Daoy (cell line): Measurements from ENCODE around the gene NTSR2. TPM values are rescaled to one million over a fixed set of nuclear protein-coding genes. Genes with fewer than 3 reads are reported as not detected.

Experiments
- DNase-seq: peaks from one replicate; pipeline ENCODE4 v3.0.0-alpha.2; 2015; ENCODE audit warnings: low read depth
- total RNA-seq: library from RNA; depleted of rRNA; stranded (reverse); fragments of >200 nt; shearing (Covaris generic); gene quantifications from 2 replicates; pipeline ENCODE4 v1.2.3, GENCODE V29; 2014

Gene NTSR2
- total RNA-seq, 1 experiment from 2014 or later: not detected

DNA sequence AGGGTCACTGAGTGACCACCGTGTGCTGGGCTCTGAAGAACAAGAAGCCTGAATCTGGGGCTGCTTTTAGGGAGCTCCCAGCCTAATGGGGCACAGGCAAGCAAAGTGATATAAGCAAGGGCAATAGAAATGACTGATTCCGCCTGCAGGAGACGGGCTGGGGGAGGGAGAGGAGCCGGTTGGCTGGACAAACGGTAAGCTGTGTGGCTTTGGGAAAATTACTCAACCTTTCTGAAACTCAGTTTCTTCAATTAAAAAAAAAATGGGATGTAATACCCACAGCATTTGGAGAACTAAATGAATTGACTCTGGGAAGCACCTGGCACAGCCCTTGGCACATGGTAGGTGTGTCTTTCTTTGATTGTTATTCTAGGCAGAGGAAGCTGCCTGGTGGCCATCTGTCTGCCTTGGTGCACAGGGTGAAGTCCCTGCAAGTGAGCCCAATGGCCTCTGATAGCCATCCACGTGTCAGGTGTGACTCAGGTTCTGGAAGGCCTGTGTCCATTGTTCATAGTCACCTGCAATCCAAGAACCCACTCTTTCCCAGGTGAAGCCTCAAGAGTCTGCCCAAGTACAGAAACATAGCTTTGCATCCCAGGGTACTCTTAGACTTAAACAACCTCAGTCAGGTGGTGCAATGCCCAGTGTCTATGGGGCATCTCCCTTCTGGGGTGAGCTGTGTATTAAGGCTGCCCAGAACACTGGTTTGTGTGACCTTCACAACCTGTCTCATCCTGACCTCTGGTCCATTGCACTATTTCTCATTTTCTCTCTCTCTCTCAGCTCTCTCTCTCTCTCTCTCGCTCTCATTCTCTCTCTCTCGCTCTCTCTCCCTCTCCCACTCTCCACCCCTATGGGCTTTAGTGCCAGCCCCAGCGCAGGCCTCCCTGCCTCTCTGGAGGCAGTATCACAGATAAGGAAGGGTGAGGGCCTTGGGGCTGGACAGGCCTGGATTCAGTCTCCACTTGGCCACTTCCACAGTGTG lies 30.0 kb upstream of the NTSR2 start:
- no peak for DNase-seq

DNA sequence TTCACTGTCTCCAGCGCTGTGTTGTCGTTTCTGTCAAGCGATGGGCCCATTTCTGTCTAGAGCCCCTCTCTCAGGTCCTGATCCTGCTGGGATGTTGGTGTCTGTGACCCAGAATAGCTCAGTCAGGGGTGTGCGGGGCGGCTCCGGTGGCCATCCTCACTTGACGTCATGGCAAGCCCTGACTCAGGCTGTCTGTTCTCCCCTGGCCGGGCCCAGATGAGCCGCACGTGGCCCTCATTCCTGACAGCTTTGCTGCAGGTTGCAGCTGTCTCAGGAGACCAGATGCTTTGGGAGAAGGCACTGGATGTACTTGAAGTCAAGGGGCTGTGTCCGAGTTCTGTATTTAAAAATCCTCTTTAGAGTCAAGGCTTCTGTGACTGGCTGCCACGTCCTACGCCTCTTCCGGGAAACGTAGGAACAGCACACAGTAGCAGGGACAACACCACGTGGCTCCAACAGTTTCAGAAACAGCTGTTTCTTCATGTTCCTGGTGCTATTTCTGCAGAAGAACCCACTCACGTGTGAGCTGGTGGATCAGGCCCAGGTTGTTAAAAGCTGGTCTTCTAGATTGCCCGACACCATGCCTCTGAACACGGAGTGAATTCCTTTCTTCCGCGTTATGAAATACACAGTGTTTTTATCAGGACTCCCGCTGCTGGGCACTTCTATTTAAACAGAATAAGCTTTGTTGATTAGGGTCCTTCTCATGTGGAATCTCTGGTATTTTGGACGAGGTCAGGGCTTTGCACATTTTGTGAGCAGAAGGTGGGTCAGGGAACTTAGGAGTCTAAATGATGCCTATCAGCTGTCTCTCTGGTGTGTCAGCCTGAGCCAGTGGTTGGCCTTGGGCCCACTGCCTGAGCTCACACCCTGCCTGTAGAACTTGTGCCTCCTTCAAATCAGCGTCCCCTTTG lies 28.3 kb upstream of the NTSR2 start:
- peak; percentile 56 for DNase-seq

DNA sequence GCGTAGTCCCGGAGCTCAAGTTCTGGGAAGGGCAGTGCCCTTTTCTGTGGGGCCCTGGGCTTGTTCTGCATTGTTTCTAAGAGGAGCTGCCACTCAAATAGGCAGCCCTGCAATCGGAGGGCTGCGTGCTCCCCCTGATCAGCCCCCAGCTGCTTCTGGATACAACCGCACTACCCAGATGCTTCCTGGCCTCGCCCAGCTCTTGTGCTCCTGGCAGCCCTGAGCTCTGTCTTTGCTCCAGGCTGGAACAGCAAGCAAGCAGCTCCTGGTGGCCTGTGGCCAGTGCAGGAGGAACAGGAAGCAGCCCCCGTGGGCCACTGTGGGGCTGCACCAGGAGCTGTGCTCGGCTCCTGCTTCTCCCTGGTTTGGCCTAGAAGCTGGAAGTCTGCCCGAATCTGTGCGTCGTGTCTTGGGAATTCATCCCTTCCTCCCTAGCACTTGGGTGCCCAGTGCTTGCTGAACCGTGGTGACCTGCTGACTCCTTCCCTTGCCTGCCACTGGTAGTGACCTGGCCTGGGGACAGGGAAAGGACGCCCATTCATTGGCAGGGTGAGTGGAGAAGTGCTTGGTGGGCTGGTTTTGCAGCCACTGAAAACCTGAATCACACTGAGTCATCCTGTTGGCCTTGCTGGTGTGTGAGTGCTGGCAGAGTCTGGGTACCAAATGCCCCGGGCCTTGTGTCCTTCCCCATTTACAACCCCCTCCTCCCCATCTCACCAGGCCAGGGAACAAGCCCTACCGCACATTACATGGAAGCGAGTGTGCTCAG lies 27.3 kb upstream of the NTSR2 start:
- DNase-seq: peak; percentile 80

DNA sequence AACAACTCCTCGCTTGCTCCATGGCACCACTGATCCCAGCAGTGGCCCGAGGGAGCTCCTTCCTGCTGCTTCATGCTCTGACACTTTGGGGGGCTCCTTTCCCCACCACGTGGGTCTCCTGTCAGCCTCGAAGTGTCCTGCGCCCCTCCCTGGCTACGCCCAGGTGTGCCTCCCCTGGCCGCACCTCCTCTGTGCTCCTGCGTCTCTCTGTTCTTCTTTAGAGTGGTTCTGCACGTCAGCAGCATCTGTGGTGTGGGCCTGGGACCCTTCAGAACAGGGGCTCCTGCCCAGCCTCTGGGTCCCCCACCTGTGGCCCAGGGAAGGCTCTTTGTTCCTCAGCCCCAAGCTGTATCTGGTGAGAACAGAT lies 26.7 kb upstream of the NTSR2 start:
- no peak for DNase-seq

DNA sequence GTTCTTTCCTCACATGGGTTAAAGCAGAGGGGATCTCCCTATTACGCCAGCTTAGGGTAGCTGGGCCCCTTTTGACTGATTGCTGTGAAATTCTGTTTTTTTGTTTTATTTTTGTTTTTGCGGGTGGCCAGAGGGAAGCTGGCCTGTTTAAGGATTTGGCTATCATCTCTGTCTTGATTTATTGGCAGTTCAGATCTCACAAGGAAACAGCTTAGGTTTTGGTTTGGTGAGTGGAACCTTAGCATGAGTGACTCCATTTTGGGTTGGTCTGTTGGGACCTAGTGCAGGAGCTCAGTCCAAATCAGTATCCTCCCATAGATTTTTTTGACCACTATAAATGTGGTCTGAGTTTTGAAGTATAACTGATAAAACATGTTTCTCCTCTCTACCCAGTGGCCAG lies 25.6 kb upstream of the NTSR2 start:
- no peak for DNase-seq

DNA sequence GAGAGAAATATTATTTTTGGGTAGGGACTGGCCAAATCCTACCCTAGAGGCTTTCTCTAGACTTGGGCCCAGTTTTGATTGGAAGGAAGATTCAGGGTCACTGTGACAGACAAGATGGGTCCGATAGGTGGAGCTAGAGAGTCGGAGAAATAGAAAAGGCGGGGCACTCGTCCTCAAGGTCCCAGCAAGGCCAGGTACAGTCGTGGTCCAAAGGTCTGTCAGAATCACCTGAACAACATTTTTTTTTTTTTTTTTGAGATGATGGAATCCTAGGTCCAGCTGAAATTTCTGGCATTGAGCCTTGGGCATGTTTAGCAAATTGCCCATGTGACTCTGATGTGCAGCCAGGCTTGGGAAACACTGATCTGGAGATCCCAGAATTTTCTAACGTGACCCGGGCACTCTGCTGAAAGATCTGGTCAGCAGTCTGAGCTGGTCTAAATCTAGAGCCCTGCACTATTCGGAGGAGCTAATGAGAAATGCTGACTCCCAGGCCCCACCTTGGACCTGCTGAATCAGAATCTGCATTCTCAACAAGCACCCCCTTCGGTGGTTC lies 23.0 kb upstream of the NTSR2 start:
- peak; percentile 66 for DNase-seq

DNA sequence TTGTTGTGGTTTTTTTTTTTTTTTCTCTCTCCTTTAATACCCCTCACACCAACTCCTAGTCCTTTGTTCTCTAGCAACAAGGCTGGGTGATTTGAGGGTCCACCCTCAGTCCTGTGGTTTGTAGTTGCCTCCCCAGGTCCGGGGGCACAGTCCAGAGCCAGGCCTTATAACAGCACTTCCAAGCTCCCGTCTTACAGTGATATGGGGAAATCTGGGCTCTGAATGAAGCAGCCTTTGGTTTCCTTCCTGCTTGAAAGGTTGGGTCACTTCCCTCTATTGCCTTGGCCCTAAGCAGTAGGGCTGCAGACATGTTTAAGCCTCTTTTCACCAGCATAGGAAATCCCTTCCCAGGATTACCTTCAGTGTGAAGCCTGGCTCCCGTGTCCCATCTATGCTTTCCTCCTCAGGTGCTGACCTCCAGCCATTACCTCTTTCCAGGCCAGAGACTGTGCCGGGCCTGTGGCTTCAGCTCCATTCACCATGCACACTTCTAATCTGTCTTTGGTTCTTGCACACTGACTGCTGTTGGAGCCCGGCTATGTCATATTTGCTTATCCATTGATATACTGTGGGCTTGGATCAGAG lies 21.2 kb upstream of the NTSR2 start:
- no peak for DNase-seq

DNA sequence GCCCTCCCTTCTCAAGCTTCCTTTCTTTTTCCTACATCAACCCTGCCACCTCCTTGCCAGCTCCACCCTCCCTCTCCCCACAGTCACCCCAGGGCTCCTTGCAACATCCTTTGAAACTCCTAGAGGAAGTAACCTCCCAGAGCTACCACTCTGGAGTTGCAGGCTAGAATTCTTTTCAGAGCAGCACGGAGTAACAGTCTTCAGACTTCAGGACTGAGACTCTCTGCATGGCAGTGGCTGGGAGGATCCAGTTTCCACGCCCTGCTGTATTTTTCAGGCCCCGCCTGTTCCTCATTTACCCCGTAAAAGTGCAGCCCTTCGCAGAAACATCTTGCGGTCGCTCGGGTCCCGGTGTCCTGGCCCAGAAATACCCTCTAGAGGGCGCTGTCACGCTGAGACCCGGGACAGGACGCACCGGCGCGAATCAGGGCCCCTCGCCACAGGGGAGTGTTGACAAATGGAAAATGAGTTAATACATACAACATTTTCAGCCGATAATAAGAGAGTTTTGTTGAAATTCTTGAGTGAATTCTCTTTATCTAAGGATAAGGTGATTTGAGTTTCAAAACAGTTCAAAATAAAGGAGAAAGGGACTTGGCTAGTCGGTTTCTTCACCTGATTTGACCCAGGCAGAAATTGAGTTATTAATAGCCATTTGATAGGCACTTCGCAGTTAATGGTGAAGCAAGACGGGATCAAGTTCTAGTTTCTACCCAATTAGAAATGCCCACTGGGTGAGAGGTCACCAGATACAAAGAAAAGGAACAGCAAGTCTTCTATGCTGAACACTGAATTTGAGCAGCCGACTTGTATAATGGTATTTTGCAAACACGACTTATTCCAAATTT lies 18.5 kb upstream of the NTSR2 start:
- DNase-seq: peak; percentile 79

DNA sequence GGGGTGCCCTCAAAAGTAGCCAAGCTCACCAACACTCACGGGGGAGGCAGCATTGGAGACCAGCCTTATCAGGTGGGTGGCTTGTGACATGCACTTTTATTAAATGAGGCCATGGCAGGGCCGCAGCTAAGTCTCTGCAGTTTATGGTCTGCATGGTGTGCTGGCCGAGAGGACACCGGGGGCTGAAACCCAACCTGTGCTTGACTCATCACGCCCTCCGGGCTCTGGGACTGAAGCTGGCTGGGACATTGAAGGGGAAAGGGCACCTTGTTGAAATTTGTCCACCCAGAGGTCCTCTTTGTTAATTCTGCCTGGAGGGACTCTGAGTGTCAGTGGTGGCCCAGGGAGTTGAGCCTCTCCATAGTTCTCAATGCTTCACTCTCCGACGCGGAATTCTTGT lies 17.7 kb upstream of the NTSR2 start:
- DNase-seq: peak; percentile 27

DNA sequence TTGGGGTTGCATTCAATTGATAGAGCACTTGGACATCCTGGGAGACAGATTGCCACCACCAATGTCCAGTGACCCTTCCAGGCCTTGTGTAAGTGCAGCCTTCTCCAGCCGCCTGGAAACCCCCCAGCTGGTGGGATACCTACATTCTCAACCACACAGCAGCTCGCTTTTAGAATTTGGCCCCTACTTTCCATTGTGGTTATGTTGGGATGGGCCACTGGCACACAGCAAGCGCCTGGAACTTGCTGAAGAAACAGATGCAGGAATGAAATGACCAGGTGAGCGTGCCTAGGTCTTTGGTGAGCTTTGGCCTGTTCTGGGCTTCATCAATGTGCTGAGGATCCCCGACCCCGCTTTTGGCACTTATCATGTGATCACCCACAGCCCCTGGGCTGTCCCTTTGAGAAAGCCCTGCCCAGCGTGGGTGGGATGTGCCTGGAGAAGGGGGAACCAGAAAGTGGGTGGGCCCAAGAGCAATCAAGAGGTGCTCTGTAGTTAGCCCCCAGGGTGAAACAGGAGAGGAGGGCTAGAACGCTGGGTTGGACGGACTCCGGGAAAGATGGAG lies 16.0 kb upstream of the NTSR2 start:
- DNase-seq: no peak

DNA sequence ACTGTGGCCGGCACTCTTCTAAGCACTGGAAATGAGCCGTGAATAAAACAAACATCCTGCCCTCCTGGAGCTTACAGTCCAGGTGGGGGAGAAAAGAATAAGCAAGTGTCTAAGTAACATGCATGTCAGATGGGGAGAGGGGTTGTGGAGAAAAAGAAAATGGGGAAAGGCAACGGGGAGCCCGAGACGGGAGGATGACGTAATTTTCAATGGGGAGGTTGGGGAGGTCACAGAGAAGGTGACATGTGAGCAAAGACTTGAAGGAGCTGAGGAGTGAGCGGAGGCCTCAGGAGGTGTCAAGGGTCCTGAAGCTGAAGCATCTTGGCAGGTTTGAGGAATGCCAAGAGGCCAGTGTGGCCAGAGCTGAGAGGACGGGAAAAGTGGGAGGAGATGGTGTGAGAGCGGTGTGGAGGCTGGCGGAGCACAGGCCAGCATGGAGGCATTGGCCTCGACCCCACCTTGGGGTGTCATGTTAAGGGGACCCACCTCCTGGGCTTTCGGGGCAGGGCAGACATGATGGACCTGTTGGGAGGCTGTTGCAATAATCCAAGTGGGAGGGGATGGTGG lies 15.0 kb upstream of the NTSR2 start:
- no peak for DNase-seq

DNA sequence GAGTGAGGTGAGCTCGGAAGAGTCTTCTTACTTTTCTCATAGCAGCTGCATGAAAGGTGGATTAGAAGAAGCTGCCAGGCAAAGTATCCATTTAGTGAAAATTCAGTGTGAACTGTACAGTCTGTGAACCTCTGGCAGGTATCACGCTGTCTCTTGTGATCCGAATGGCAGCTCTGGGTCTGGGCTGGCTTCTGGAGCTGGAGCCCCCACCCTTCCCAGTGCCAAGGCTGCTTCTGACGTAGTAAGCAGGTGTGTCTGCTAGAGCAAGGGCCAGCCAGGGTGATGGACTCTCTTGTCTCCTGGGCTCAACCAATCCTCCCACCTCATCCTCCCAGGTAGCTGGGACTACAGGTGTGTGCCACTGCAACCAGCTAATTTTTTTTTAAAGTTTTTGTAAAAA lies 14.0 kb upstream of the NTSR2 start:
- no peak for DNase-seq

DNA sequence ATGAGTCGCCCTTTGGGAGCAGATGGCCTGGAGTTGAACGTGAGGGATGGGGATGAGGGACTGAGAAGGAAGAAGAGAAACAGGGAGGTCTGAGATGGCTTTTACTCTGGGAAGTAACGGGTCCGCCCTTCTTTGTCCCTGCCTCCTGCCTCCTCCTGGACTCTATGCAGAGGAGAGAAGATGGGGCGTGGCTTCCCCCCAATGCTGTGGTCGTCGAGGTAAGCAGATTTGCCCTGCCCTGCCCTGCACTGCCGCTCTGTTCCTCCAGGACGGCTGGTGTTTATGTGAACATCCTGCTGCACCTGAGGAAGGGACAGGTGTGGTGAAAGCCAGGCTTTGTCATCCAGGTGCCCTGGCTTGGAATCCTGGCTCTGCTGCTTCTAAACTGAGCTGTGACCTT lies 13.5 kb upstream of the NTSR2 start:
- DNase-seq: no peak

DNA sequence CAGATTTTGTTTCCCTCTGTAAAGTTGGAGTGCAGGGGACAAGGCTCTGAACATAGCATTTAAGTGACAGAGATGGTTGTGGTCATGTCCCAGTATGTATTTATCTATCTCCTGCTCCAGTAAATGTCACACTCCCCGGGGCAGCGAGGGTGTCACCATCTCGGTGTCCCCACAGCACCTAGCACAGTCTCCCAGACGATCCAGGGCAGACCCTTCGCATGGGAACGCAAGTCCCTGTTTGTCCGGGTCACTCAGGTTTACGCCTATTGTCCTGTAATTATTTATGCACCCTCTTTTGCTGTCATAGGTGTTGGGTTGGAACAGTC lies 12.6 kb upstream of the NTSR2 start:
- no peak for DNase-seq

DNA sequence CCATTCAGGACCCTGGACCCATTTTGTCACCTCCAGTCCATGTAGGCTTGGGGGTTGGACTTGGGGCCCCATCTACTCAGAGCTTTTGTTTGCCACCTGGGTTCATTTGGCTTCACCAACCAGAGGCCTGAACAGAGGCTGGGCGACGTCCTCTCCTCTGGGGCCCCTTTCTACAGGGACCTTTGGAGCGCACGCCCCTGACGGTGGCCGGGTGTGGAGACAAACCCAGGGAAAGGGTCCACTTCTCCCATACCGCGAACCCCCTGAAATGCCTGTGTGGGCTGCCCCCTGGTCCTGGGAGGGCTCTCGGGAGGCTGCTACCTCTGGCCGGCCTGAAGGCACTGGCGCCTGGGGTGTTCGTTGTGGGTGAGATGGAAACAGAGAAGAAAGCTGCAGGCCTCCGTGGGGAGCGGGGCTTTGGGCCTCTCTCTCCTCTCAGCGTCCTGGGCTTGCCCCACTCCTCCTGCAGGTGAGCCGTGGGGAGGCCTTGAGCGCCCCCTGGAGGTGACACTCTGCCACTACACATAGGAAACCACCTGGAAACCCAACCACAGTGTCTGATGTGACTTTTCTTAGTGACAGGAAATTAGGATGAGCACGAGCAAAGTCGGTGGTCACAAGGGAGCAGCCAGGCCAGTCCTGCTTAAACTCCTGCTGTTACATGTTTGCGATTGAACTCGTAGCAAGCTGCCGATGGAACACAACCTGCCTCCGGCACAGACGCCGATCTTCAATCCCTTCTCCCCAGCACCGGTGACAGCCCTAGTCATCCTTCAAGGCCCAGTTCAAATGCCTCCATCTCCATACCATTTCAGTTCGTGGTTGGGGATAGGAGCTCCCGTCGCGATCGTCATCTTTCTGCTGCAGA lies 12.0 kb upstream of the NTSR2 start:
- peak; percentile 49 for DNase-seq

DNA sequence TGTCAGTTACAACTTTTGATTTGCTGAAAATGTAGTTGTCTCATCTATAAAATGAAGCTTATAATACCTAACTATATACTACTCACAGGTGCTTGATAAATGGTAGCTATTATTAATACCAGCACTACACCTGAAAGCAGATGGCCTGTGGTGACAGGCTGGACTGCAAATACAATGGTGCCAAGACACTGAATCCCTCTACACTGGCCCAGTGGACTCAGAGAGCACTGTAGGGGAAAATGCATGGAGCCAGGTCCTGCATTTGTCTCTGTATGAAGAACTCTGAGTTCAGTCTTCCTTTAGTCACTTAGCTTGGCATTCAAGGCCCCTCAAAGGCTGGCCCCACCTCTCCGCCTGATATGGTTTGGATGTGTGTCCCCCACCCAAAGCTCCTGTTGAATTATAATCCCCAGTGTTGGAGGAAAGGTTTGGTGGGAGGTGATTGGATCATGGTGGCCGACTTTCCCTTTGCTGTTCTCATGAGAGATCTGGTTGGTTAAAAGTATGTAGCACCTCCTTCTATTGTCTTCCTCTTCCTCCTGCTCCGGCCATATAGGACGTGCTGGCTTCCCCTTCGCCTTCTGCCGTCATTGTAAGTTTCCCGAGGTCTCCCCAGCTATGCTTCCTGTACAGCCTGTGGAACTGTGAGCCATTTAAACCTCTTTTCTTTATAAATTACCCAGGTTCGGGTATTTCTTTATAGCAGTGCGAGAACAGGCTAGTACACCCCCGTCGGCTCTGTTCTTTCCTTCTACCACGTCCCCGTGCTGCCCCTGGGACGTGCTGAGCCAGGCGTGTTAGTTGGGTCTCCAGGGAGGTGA lies 11.1 kb upstream of the NTSR2 start:
- DNase-seq: no peak

DNA sequence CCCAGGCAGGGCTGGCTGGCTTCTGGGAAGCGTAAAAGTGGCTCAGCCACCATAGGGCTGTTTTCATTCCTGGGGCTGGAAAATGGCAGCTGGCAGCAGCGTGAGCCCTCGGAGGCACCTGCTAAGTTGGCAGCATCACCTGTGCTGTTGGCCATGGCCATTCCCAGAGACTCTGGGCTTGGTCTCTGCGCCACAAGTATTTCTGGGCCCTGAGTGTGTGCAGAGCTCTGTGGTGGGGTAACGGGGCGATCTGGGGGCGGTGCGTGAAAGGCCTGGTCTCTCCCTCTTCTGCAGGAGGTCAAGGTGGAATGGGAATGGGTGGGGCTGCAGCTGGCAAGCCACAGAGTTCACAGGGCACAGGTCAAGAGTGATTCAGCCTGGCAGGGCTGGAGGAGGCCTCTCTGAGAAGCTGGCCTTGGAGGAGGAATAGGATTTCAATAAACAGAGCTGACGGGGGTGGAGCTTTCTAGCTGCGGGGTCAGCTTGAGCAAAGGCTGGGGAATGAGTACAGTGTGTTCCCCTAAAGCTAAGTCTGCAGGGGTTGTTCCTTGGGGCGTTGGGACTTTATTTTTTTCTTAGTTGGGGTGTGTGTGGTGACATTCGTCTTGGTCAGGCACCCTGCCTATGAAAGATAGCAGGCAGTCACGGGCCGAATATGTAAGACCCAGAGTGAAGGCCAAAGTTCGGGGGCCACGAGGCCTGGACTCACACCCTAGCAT lies 10.3 kb upstream of the NTSR2 start:
- DNase-seq: no peak
